Ovary (tissue), 9 donors: ENCODE measurements around the gene PBRM1. TPM values are rescaled to one million over a fixed set of nuclear protein-coding genes. Genes with fewer than 3 reads are reported as not detected.
"Not testable (repeated sequence)": the region's sequence is repeated elsewhere in the genome, so short reads cannot be mapped to it uniquely, and the experiment has no call there.

ENCODE experiments used
- DNase-seq, 5 donors: peaks; one replicate each; pipeline ENCODE4 v3.0.0-alpha.2; 2019 to 2020
- H3K27ac ChIP-seq, 2 donors: fragments of 200-600 bp; one replicate each; pipeline versions ENCODE4 v1.5.1 to v1.8.0; 2019 to 2022
- H3K27me3 ChIP-seq: fragments of 200-600 bp; one replicate; pipeline ENCODE4 v1.8.0; 2022
- H3K36me3 ChIP-seq: fragments of 200-600 bp; sonication (generic); one replicate; pipeline ENCODE4 v1.5.1; 2019
- H3K4me1 ChIP-seq: one replicate; pipeline ENCODE4 v1.8.1; 2013; ENCODE audit warnings: mild to moderate bottlenecking, moderate library complexity; ENCODE audit not compliant: insufficient read depth
- H3K4me3 ChIP-seq: fragments of 200-600 bp; sonication (generic); one replicate; pipeline ENCODE4 v1.5.1; 2017
- H3K9me3 ChIP-seq, 2 donors: fragments of 200-600 bp in 1 of 2; sonication (generic) in 1 of 2; one replicate each; pipeline versions ENCODE4 v1.5.1 to v1.8.1; 2013 to 2019; ENCODE audit warnings: mild to moderate bottlenecking in 1 of 2, moderate library complexity in 1 of 2
- EP300 ChIP-seq: sonication (generic); formaldehyde crosslinking; IDR thresholded peaks from one replicate; pipeline ENCODE4 v1.6.1; 2017; ENCODE audit warnings: antibody characterized with exemption
- POLR2A ChIP-seq: fragments of 450-650 bp; IDR thresholded peaks from one replicate; pipeline ENCODE4 v1.6.1; 2017; ENCODE audit warnings: antibody characterized with exemption, mild to moderate bottlenecking, moderate library complexity
- WGBS, 3 donors: extraction: QIAGEN DNeasy Blood & Tissue Kit in 1 of 3; methylation state at CpG; one replicate each; pipeline versions ENCODE4 v1.1.5 to v1.1.7; 2013 to 2017; 5-methylcytosine and 5-hydroxymethylcytosine counted together
- intact Hi-C, 4 donors: fragments of 100-400 bp; cut with DNase I; formaldehyde crosslinking; loops; one replicate each; pipeline versions ENCODE4 v1.11.0 to v1.15.1; 2022 to 2023
- polyA plus RNA-seq, 2 donors: library from polyadenylated mRNA; stranded (reverse); fragments of 200-250 nt in 1 of 2; fragments of 350-450 nt in 1 of 2; fragmentation: Illumina TruSeq in 1 of 2; extraction: RNeasy Lipid Tissue Mini Kit (QIAGEN cat#74804) in 1 of 2; gene quantifications; one replicate each; pipeline ENCODE4 v1.2.3, GENCODE V29; 2013 to 2014
- total RNA-seq, 7 donors: library from RNA; depleted of rRNA in 2 of 7; stranded (reverse); fragments of >200 nt in 2 of 7; fragmentation: NEBNext Ultra II Directional in 3 of 7; extraction: Animal tissue kit (Norgen Biotek cat#: 25700) in 3 of 7; gene quantifications; one replicate each; pipeline versions ENCODE4 v1.1.0 to v1.2.4, GENCODE V29; 2016 to 2023
- TF ChIP-seq, protein P1 (sequence below), 3 donors: fragments of 450-650 bp in 2 of 3; fragments of 200-600 bp in 1 of 3; IDR thresholded peaks; one replicate each; pipeline versions ENCODE4 v1.5.1 to v1.8.0; 2016 to 2022; ENCODE audit warnings: antibody characterized with exemption in 3 of 3, mild to moderate bottlenecking in 1 of 3
- donor health status: DM: no; HTN: no; CAD: no; lungs with moderate emphysema.
- donor health status: DM: no; HTN: no; CAD: no.
- donor health status: Bipolar disorder and iron deficiency.
- donor health status: DM: yes; HTN: yes; CAD: no.
- donor health status: DM: no; HTN: no; CAD: no.
- donor health status: DM: yes; HTN: yes; CAD: no.

The PBRM1 gene
- total and polyA plus RNA-seq, 9 donors = 19.8 to 95.7 (median 69.7) TPM

GRCh38 chr3:52679199-52679538 is 6.5 kb downstream of the PBRM1 start:
- 52 to 66% (median 55%) methylated on average over 3 of the region's 3 CpGs for WGBS, 3 donors
- Histone ChIP-seq H3K4me3 (no peak overlapping the region), H3K36me3 (no peaks in the 10 kb centered on the region)

DNA sequence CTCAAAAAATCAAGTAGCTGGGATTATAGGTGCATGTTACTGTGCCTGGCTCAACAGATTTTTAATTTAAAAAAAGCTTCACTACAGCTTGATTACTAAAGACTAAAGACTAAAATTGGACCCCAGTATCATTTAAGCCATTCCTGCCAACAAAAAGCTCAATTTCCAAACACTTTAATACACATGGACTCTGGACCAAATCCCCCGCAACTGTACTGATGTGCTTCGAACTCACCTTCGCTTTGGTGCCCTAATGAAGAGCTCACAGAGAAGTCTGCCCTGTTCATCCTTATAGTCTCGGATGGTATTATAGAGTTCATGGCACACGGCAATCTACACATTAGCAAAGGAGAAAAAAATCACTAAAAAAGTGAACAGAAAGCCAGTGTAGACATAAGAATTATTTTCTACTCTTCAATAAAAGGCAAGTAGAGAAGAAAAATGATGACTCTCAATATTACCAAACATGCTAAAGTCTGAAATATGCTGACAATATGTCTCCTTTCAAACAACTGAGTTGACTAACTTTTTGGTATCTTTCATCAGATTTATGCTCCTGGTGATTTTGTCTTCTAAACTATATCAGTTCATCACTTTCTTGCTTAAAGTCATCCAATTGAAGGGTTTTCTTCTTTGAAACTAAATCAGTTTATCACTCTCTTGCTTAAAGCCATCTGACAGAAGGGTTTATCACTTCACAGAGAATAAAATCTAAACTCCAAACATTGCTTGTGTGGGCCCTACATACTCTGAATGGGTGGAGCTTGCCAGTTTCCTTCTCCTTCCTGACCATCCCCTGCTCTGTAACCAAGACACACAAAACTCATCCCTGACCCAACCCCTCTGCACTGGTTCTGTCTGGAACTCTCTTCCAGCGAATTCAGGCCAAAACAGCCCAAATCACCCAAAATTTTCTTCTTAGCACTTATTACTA is 7.2 kb downstream of the PBRM1 start:
- intact Hi-C loops = no loop called here

More at GRCh38 chr3:52679199-52679538, 6.5 kb downstream of the PBRM1 start:
- Histone ChIP-seq H3K9me3 (no peaks in the 10 kb centered on the region), H3K4me1 (peaks cover 8% of the 10 kb centered on the region), H3K27ac (no peak overlapping the region), H3K27me3 (no peaks in the 10 kb centered on the region)
- DNase-seq = no peak
- intact Hi-C loops = no loop called here
- no peak for TF ChIP-seq EP300
- TF ChIP-seq POLR2A = no peak
- TF ChIP-seq, protein P1, sequence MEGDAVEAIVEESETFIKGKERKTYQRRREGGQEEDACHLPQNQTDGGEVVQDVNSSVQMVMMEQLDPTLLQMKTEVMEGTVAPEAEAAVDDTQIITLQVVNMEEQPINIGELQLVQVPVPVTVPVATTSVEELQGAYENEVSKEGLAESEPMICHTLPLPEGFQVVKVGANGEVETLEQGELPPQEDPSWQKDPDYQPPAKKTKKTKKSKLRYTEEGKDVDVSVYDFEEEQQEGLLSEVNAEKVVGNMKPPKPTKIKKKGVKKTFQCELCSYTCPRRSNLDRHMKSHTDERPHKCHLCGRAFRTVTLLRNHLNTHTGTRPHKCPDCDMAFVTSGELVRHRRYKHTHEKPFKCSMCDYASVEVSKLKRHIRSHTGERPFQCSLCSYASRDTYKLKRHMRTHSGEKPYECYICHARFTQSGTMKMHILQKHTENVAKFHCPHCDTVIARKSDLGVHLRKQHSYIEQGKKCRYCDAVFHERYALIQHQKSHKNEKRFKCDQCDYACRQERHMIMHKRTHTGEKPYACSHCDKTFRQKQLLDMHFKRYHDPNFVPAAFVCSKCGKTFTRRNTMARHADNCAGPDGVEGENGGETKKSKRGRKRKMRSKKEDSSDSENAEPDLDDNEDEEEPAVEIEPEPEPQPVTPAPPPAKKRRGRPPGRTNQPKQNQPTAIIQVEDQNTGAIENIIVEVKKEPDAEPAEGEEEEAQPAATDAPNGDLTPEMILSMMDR (IDR thresholded peaks at IDR 0.05) = no peak

GRCh38 chr3:52676201-52676600 is 9.5 kb downstream of the PBRM1 start:
- H3K36me3 ChIP-seq, DNase-seq, H3K9me3 ChIP-seq, H3K27ac ChIP-seq, H3K4me1 ChIP-seq, H3K4me3 ChIP-seq, H3K27me3 ChIP-seq, intact Hi-C loops: not testable (repeated sequence)
- WGBS, 3 donors = 28 to 68% (median 45%) methylated on average over 3 of the region's 3 CpGs

More for the DNA sequence above, 7.2 kb downstream of the PBRM1 start:
- H3K9me3 ChIP-seq = no peaks in the 10 kb centered on the region
- 89 to 94% (median 93%) methylated on average over 6 of the region's 6 CpGs for WGBS, 3 donors
- H3K36me3 ChIP-seq = no peaks in the 10 kb centered on the region
- no peak for DNase-seq
- no peak overlapping the region for H3K4me3 ChIP-seq
- TF ChIP-seq POLR2A (no peak), EP300 (no peak)
- TF ChIP-seq, protein P1 (IDR thresholded peaks at IDR 0.05) = no peak
- peaks cover 6% of the 10 kb centered on the region for H3K4me1 ChIP-seq
- H3K27ac ChIP-seq = no peak overlapping the region
- H3K27me3 ChIP-seq = no peaks in the 10 kb centered on the region

- intact Hi-C loops = no loop called here
- H3K9me3 ChIP-seq = no peaks in the 10 kb centered on the region
- H3K4me1 ChIP-seq = peaks cover 4% of the 10 kb centered on the region
- no peaks in the 10 kb centered on the region for H3K36me3 ChIP-seq
- H3K27me3 ChIP-seq = no peaks in the 10 kb centered on the region
- WGBS, 3 donors = 41 to 54% (median 51%) methylated on average over 1 of the region's 1 CpG
- TF ChIP-seq POLR2A (no peak), EP300 (no peak)
- TF ChIP-seq, protein P1 (IDR thresholded peaks at IDR 0.05) = no peak
- no peak overlapping the region for H3K27ac ChIP-seq
- H3K4me3 ChIP-seq = no peak overlapping the region
- DNase-seq = no peak
Observed at GRCh38 chr3:52671676-52672075, 14.0 kb downstream of the PBRM1 start.
